ENCODE results near the gene NR1D2. TPM values are rescaled to one million over a fixed set of nuclear protein-coding genes. Genes with fewer than 3 reads are reported as not detected.
"Not testable (repeated sequence)": the region's sequence is repeated elsewhere in the genome, so short reads cannot be mapped to it uniquely, and the experiment has no call there.

Gene NR1D2
- total RNA-seq, 1 experiment from 2014 or later = 24.0 TPM

GRCh38 chr3:23918331-23918730, 26.8 kb upstream of the NR1D2 start:
- not testable (repeated sequence) for H4K91ac ChIP-seq (ENCODE audit: insufficient read length, low read depth, low read length); H2AFZ ChIP-seq (ENCODE audit: low read length); H3K4ac ChIP-seq (ENCODE audit: low read depth, low read length); H2BK15ac ChIP-seq (ENCODE audit: low read depth, low read length); H3K27ac ChIP-seq (ENCODE audit: insufficient read length, low read depth, low read length); H2AK5ac ChIP-seq (ENCODE audit: insufficient read length, low read length); H3K79me1 ChIP-seq (ENCODE audit: insufficient read depth, low read depth, low read length, poor library complexity, severe bottlenecking); H3K14ac ChIP-seq (ENCODE audit: insufficient read depth, low read length); H3T11ph ChIP-seq (ENCODE audit: low read length); H2BK20ac ChIP-seq (ENCODE audit: low read depth, low read length, poor library complexity, severe bottlenecking); H3K9me3 Mint-ChIP-seq; H4K8ac ChIP-seq (replicated peaks; ENCODE audit: insufficient read length, low read depth, low read length); H2BK12ac ChIP-seq (ENCODE audit: insufficient read length, low read depth, low read length); H3K27me3 Mint-ChIP-seq (ENCODE audit: low read depth); H3K9me3 ChIP-seq (ENCODE audit: control insufficient read depth, low read depth, low read length); H4K20me1 ChIP-seq (ENCODE audit: control insufficient read depth, insufficient read depth, insufficient read length); H4K5ac ChIP-seq (ENCODE audit: insufficient read length, low read depth, low read length); DNase-seq; H2BK120ac ChIP-seq (ENCODE audit: low read depth, low read length, poor library complexity, severe bottlenecking); H3K27me3 ChIP-seq (ENCODE audit: insufficient read depth, low read length); H3K18ac ChIP-seq (ENCODE audit: insufficient read length, low read depth, low read length); H3K56ac ChIP-seq (ENCODE audit: insufficient read length, low read depth, low read length); H2BK5ac ChIP-seq (ENCODE audit: insufficient read length, low read length); H3K4me1 ChIP-seq (ENCODE audit: insufficient read depth, low read length); H3K23ac ChIP-seq (ENCODE audit: insufficient read length, low read depth, low read length)
- peaks cover 10% of the 10 kb centered on the region for H3K23me2 ChIP-seq (ENCODE audit: insufficient read length, low read depth, low read length, poor library complexity, severe bottlenecking)
- WGBS (ENCODE audit: extremely low coverage, insufficient read length, low lambda C conversion rate) = no CpG with 5 or more reads among the region's 12 CpGs
- H3K79me2 ChIP-seq (ENCODE audit: insufficient read depth, low read length) = peaks cover 15% of the 10 kb centered on the region; the same call in 1 of the 2 replicates
- H3K4me2 ChIP-seq (ENCODE audit: insufficient read depth, insufficient read length, low read length) = peak overlapping the region; percentile 91
- peaks cover 33 to 37% of the 10 kb centered on the region in 2 experiments for H3K4me1 Mint-ChIP-seq
- peaks cover 31 to 48% (median 39%) of the 10 kb centered on the region in 3 experiments for H3K36me3 Mint-ChIP-seq (ENCODE audit: insufficient read depth in 1 of 3, low read depth in 3 of 3)
- peak overlapping the region; percentile 99 for H3K4me3 Mint-ChIP-seq
- H3K27ac Mint-ChIP-seq = peak overlapping the region; percentile 99
- H3K9ac ChIP-seq (ENCODE audit: extremely low read depth, insufficient read length, low read length) = peak overlapping the region; percentile 99
